RWPE1 (cell line): Measurements from ENCODE around the gene POU2F2.
A peak's percentile ranks its signal among the peaks of the same experiment; 100 is the strongest.

Experiments used
- CTCF ChIA-PET: fragments of 350-600 bp; sonication (Branson Sonifier 250); formaldehyde crosslinking; extraction: SDS; loops from one replicate; lab custom pipeline; 2021; lab: Yijun Ruan, JAX
- POLR2A ChIA-PET: fragments of 400-600 bp; formaldehyde crosslinking; extraction: SDS; loops from one replicate; lab custom pipeline; 2020; ENCODE audit warnings: antibody characterized with exemption; ENCODE audit not compliant: low non-redundant PET; lab: Yijun Ruan, JAX
- DNase-seq: peaks from one replicate; pipeline ENCODE4 v3.0.0; 2012; ENCODE audit warnings: low spot score
- H3K27ac ChIP-seq: fragments of 450-650 bp; 2 replicates; pipeline ENCODE4 v1.5.1; 2017
- TF ChIP-seq, protein P1 (sequence below): fragments of 450-650 bp; conservative IDR thresholded peaks from 2 replicates; pipeline ENCODE4 v1.5.1; 2017; ENCODE audit warnings: low read depth, mild to moderate bottlenecking

POU2F2 gene

DNA sequence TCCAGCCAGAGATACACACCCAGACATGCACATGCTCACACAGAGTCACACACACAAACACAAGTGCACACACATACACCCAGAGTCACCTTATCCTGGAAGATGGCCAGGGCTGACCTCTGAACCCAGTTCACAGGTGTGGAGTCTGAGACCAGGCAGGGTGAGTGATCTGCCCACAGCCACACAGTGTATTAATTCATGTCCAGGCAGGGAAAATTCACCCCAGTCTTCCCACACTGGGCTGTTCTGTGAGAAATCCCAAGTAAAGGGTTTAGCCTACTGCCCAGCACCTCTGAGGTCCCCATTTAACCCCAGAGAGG is 2.0 kb downstream of the POU2F2 start:
- POLR2A ChIA-PET, result no interaction called here
- CTCF ChIA-PET, result no interaction called here
- TF ChIP-seq, protein P1, sequence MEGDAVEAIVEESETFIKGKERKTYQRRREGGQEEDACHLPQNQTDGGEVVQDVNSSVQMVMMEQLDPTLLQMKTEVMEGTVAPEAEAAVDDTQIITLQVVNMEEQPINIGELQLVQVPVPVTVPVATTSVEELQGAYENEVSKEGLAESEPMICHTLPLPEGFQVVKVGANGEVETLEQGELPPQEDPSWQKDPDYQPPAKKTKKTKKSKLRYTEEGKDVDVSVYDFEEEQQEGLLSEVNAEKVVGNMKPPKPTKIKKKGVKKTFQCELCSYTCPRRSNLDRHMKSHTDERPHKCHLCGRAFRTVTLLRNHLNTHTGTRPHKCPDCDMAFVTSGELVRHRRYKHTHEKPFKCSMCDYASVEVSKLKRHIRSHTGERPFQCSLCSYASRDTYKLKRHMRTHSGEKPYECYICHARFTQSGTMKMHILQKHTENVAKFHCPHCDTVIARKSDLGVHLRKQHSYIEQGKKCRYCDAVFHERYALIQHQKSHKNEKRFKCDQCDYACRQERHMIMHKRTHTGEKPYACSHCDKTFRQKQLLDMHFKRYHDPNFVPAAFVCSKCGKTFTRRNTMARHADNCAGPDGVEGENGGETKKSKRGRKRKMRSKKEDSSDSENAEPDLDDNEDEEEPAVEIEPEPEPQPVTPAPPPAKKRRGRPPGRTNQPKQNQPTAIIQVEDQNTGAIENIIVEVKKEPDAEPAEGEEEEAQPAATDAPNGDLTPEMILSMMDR, result no peak
- H3K27ac ChIP-seq, result peak overlapping the region; percentile 96
- DNase-seq, result no peak

DNA sequence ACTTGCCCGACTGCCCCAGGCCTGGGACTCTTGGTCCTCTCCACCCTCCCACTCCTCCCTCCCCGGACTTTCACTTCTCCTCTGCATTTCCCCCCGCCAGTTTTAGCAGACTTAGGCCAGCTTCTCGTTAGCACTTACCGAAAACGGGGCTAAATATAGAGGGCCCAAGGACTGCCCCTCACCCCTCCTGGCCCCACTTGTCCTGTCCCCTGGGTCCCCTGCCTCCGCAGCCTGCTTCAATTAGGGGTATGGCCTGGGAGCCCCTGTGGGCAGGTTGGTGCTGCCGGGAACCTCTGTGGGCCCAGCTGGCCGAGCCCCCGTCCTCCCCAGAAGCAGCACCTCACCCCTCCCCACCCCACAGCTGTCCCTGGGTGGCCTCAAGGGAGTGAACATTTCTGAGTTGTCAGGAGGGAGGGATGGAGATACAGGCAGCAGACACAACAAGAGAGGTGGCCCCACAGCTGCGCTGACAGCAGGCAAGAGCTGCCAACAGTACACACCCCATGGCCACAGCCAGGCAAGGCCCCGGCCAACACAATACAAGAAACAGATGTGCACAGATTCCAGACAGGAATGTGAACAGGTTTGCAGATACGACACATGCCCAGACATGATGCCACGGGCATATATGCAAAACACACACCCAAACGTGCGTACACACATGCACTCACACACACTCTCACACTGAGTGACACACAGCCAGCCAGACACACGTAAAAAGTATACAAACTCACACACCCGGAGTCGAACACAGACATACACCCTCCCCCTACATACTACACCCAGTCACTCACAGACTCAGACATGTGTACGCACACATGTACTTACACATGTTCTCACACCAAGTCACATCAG is 2.6 kb downstream of the POU2F2 start:
- peak; percentile 59 for DNase-seq
- ChIA-PET POLR2A (no interaction called here), CTCF (no interaction called here)
- H3K27ac ChIP-seq, result peak overlapping the region; percentile 96
- TF ChIP-seq, protein P1, result no peak

DNA sequence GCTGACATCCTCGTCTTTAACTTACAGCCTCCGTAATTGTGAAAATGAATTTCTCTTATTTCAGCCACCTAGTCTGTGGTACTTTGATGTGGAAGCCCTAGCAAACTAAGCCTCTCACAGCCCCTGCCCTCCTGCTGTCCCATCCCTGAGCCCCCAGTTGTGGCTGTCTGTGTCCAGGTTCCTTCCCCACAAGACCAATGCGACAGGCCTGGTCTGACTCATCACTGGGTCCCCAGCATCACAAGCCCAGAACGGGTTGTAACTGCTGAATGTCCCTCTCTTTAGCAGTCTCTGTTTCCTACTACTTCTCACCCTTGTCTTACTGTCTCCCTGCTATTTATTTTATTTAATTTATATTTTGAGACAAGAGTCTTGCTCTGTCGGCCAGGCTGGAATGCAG is 5.7 kb downstream of the POU2F2 start:
- ChIA-PET POLR2A (no interaction called here), CTCF (interaction anchor here (0.6 kb wide), 1 partner anchor 1581 kb away, joined by 4 read pairs; no protein-coding TSS in a partner anchor)
- DNase-seq, result no peak
- TF ChIP-seq, protein P1, result no peak
- peak overlapping the region; percentile 96 for H3K27ac ChIP-seq

DNA sequence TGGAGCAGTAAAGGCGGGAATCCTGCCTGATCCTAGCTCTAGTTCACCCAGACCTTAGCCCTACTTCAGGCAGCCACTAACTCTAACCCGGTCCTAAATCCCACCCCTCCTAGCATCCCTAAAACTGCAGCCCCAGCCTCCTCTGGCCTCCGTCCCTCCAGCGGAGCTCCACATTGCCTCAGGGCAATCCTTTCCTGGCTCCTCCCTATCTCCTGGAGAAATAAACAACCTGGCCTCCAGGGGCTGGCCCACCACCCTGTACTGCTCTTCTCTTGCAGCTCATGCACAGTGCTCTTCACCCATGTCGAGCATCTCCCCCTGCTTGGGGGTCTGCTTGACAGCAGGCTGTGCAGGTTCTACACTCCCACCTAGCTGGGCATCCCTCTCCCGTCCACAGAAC is 6.7 kb downstream of the POU2F2 start:
- no peak overlapping the region for H3K27ac ChIP-seq
- no peak for DNase-seq
- TF ChIP-seq, protein P1, result no peak
- CTCF ChIA-PET, result interaction anchor here (0.6 to 3.0 kb wide), 3 partner anchors 16 to 1958 kb away, joined by 3 to 14 read pairs (median 4); no protein-coding TSS in a partner anchor
- POLR2A ChIA-PET, result no interaction called here

DNA sequence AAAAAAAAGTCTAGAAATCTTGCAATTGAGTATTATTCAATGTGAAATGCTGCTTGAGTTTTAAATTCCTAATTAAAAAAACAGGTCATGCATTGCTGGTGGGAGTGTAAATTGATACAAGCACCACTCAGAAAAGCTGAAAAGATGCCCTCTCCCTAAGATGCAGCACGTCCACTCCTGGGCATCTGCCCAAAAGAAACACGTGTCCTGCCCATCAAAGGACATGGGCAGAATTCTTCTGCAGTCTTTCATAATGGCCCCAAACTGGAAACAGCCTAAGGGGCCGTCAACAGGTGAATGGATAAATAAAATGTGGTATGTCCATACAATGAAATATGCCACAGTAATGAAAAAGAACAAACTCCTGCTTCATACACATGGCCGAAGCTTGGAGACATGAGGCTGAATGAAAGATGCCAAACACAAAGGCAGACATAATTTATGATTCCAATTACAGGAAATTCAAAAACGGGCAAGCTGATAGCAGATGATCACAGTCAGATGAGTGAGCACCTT is 7.8 kb downstream of the POU2F2 start:
- POLR2A ChIA-PET, result no interaction called here
- TF ChIP-seq, protein P1, result no peak
- CTCF ChIA-PET, result interaction anchor here (1.4 to 3.0 kb wide), 2 partner anchors 10 to 15 kb away, joined by 5 to 14 read pairs; no protein-coding TSS in a partner anchor
- no peak overlapping the region for H3K27ac ChIP-seq
- DNase-seq, result no peak

DNA sequence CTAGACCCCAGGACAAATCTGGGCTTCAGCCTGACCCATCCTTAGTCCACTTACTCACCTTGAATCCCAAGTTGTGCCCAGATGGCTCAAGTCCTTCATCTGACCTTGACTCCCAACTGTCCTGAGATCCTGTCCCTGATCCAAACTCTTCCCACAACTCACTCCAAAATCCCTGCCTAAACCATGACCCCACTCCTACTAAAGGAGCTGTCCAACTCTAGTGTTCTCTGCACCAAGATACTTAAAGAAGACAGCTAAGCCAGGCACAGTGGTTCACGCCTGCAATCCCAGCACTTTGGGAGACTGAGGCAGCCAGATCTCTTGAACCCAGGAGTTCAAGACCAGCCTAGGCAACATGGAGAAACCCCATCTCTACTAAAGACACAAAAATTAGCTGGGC is 8.5 kb downstream of the POU2F2 start:
- TF ChIP-seq, protein P1, result no peak
- ChIA-PET POLR2A (no interaction called here), CTCF (interaction anchor here (1.4 to 3.0 kb wide), 2 partner anchors 10 to 15 kb away, joined by 5 to 14 read pairs; no protein-coding TSS in a partner anchor)
- no peak for DNase-seq
- peak overlapping the region; percentile 86; the same call in 1 of the 2 replicates for H3K27ac ChIP-seq
